ENCODE data around the gene RAB6A.

DNA sequence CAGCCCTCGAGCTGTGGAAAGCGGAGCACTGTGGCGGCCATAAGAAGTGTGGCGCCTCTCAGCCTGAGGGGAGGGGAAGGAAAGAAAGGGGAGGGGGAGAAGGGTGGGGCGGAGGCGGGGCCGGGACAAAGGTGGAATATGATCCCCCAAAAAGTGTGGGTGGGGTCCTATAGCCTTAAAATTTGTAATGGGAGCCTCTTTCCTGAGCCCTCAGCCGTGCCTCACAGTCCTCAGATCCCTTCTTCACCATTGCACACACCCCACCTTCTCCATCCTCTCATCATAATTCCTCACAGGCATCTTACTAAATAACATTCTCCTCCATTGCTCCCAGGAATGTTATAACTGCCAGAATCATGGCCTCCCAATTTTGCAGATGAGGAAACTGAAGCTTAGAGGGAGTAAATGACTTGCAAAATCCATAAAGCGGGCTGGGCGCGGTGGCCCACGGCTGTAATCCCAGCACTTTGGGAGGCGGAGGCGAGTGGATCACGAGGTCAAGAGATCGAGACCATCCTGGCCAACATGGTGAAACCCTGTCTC lies 600 bp upstream of the RAB6A start:
- TF ChIP-seq, protein P1, sequence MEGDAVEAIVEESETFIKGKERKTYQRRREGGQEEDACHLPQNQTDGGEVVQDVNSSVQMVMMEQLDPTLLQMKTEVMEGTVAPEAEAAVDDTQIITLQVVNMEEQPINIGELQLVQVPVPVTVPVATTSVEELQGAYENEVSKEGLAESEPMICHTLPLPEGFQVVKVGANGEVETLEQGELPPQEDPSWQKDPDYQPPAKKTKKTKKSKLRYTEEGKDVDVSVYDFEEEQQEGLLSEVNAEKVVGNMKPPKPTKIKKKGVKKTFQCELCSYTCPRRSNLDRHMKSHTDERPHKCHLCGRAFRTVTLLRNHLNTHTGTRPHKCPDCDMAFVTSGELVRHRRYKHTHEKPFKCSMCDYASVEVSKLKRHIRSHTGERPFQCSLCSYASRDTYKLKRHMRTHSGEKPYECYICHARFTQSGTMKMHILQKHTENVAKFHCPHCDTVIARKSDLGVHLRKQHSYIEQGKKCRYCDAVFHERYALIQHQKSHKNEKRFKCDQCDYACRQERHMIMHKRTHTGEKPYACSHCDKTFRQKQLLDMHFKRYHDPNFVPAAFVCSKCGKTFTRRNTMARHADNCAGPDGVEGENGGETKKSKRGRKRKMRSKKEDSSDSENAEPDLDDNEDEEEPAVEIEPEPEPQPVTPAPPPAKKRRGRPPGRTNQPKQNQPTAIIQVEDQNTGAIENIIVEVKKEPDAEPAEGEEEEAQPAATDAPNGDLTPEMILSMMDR (IDR thresholded peaks at IDR 0.05 in 4 of 5, conservative IDR thresholded peaks at IDR 0.05 in 1 of 5) = no peak
- TF ChIP-seq POLR2A (IDR thresholded peaks at IDR 0.05) = no peak
